ENCODE measurements around the gene ACER1.

ACER1 gene

GRCh38 chr19:6276447-6276846, 57.0 kb downstream of the ACER1 start:
- TF ChIP-seq TAF1 (IDR thresholded peaks at IDR 0.05; ENCODE audit: low read depth, low read length) = no peak
- no peak for TF ChIP-seq PAX5 (IDR thresholded peaks at IDR 0.05; ENCODE audit: insufficient read depth, low read length, severe bottlenecking)
- FAIRE-seq (no peak), DNase-seq (ENCODE audit: insufficient read length, low spot score) (no peak)

DNA sequence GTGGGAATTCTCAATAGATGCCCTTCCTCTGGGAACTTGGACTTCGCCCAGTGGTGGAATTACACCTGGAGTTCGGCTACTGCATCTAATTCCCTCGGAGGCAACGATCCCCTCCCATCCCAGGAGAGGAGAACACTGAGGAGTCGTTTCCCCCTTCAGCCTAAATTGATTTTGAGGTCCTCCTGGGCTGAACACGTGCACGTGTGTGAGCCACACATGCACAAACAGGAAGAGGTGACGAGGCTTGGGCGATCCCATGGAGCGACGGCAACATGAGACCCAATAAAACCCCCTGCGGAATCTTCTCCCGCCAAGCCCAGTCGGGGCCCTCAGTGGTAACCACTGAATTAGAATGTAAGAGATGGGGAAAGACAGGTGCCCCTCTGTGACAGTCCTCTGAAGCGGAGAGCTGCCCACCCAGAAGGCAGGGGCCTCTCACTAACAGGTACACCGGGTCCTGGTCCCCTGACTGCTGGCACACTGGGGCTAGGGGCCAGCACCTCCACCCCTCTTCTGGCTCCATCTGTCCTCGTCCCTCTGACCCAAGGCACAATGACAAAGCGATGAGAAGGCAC, 58.2 kb downstream of the ACER1 start:
- no peak for FAIRE-seq
- TF ChIP-seq POLR2A (IDR thresholded peaks at IDR 0.05; ENCODE audit: low read depth, low read length) (no peak), TAF1 (IDR thresholded peaks at IDR 0.05; ENCODE audit: low read depth, low read length) (no peak), POU2F2 (IDR thresholded peaks at IDR 0.05; ENCODE audit: low read depth, low read length) (no peak), PAX5 (IDR thresholded peaks at IDR 0.05; ENCODE audit: insufficient read depth, low read length, severe bottlenecking) (no peak), SPI1 (IDR thresholded peaks at IDR 0.05; ENCODE audit: low read depth, low read length) (no peak), POLR2AphosphoS5 (IDR thresholded peaks at IDR 0.05; ENCODE audit: low read depth, low read length) (no peak)
- DNase-seq (ENCODE audit: insufficient read length, low spot score) = no peak

DNA sequence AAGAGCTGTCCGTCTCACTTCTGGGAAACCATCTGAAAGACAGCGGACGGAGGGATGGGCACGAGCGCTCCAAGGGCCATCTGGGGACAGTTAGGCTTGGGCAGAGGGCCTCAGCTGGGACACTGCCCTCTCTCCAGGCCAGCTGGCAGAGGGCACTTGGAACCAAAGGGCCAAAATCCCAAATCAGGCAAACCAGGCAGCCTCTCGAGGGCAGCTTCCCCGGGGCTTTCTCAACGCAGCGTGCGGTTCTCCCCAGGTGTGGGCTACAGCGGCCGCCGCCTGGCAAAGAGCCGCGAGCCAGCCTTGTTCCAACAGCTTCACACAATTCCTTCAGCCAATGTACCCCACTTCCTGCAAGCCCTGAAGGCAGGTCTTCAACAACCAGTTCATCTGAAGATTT, 58.7 kb downstream of the ACER1 start:
- DNase-seq (ENCODE audit: insufficient read length, low spot score) (no peak), FAIRE-seq (no peak)
- TF ChIP-seq SPI1 (IDR thresholded peaks at IDR 0.05; ENCODE audit: low read depth, low read length) (no peak), POLR2A (IDR thresholded peaks at IDR 0.05; ENCODE audit: low read depth, low read length) (no peak), POU2F2 (IDR thresholded peaks at IDR 0.05; ENCODE audit: low read depth, low read length) (no peak), TAF1 (IDR thresholded peaks at IDR 0.05; ENCODE audit: low read depth, low read length) (no peak)

GRCh38 chr19:6273701-6274601, 59.5 kb downstream of the ACER1 start:
- FAIRE-seq = no peak
- TF ChIP-seq TAF1 (IDR thresholded peaks at IDR 0.05; ENCODE audit: low read depth, low read length) (no peak), POU2F2 (IDR thresholded peaks at IDR 0.05; ENCODE audit: low read depth, low read length) (no peak), PAX5 (IDR thresholded peaks at IDR 0.05; ENCODE audit: insufficient read depth, low read length, severe bottlenecking) (no peak), POLR2A (IDR thresholded peaks at IDR 0.05; ENCODE audit: low read depth, low read length) (no peak), SPI1 (IDR thresholded peaks at IDR 0.05; ENCODE audit: low read depth, low read length) (no peak), POLR2AphosphoS5 (IDR thresholded peaks at IDR 0.05; ENCODE audit: low read depth, low read length) (no peak)
- DNase-seq (ENCODE audit: insufficient read length, low spot score) = no peak

DNA sequence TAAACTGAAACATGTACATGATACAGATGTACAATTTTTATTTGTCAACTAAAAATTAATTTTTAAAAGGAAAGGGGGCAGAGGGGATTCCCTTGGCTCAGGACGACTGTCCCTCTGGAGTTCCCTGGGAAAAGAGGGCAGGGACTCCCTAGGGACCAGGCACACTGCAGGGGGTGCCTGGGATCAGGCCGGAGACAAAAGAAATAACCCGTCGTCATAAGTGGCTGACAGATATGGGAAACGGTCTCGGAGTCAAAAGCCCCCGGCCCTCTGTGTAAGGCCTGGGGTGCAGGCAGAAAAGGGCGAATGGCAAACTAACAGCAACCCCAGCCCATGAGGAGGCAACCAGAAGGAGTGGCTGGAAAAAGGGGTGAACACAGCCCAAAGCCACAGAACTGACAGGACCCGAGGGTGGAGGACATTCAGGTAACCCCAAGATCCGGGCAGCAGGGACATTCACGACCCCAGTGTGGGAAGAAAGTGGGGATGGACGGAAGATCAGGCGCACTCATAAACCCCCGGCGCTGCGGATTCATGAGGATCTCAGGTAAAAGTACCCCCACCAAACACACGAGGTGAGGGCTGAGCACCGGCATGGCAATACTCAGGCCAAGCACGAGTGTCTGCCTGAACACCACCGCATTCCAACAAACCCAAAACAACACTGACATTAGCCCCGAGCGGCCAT, 60.4 kb downstream of the ACER1 start:
- TF ChIP-seq POU2F2 (IDR thresholded peaks at IDR 0.05; ENCODE audit: low read depth, low read length) (no peak), TAF1 (IDR thresholded peaks at IDR 0.05; ENCODE audit: low read depth, low read length) (no peak), PAX5 (IDR thresholded peaks at IDR 0.05; ENCODE audit: insufficient read depth, low read length, severe bottlenecking) (no peak), POLR2AphosphoS5 (IDR thresholded peaks at IDR 0.05; ENCODE audit: low read depth, low read length) (no peak)
- FAIRE-seq (no peak), DNase-seq (ENCODE audit: insufficient read length, low spot score) (no peak)

DNA sequence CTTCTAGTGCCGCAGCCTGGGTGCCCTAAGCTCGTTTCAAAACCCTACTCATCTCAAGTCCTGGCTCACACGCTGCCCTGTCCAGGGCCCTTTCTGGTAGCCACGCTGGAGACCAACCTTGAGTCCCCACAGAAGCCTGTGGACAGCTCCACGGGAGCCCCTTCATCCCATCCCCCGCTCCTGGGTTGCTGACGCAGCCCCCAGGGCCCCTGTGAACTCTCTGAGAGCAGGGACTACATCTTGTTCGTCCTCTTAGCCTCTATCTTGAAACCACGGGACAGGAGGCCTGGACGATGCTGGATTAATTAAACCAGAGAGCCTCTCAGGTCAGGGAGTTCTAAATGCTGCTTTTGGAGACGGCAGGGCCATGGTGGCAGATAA, 61.0 kb downstream of the ACER1 start:
- no peak for DNase-seq (ENCODE audit: insufficient read length, low spot score)
- no peak for FAIRE-seq
- no peak for TF ChIP-seq TAF1 (IDR thresholded peaks at IDR 0.05; ENCODE audit: low read depth, low read length)
- no peak for TF ChIP-seq SPI1 (IDR thresholded peaks at IDR 0.05; ENCODE audit: low read depth, low read length)
- TF ChIP-seq PAX5 (IDR thresholded peaks at IDR 0.05; ENCODE audit: insufficient read depth, low read length, severe bottlenecking) = no peak
- TF ChIP-seq POLR2AphosphoS5 (IDR thresholded peaks at IDR 0.05; ENCODE audit: low read depth, low read length) = no peak
- no peak for TF ChIP-seq POU2F2 (IDR thresholded peaks at IDR 0.05; ENCODE audit: low read depth, low read length)
- TF ChIP-seq POLR2A (IDR thresholded peaks at IDR 0.05; ENCODE audit: low read depth, low read length) = no peak

- no peak for DNase-seq (ENCODE audit: insufficient read length, low spot score)
- TF ChIP-seq PAX5 (IDR thresholded peaks at IDR 0.05; ENCODE audit: insufficient read depth, low read length, severe bottlenecking) (no peak), POLR2AphosphoS5 (IDR thresholded peaks at IDR 0.05; ENCODE audit: low read depth, low read length) (no peak), SPI1 (IDR thresholded peaks at IDR 0.05; ENCODE audit: low read depth, low read length) (no peak), POU2F2 (IDR thresholded peaks at IDR 0.05; ENCODE audit: low read depth, low read length) (no peak), TAF1 (IDR thresholded peaks at IDR 0.05; ENCODE audit: low read depth, low read length) (no peak), POLR2A (IDR thresholded peaks at IDR 0.05; ENCODE audit: low read depth, low read length) (no peak)
- no peak for FAIRE-seq
These were observed 61.5 kb downstream of the ACER1 start for GRCh38 chr19:6271721-6272410.

GRCh38 chr19:6271251-6271650, 62.2 kb downstream of the ACER1 start:
- FAIRE-seq (no peak), DNase-seq (ENCODE audit: insufficient read length, low spot score) (no peak)
- TF ChIP-seq POLR2A (IDR thresholded peaks at IDR 0.05; ENCODE audit: low read depth, low read length) (no peak), TAF1 (IDR thresholded peaks at IDR 0.05; ENCODE audit: low read depth, low read length) (no peak), PAX5 (IDR thresholded peaks at IDR 0.05; ENCODE audit: insufficient read depth, low read length, severe bottlenecking) (no peak), POU2F2 (IDR thresholded peaks at IDR 0.05; ENCODE audit: low read depth, low read length) (no peak), SPI1 (IDR thresholded peaks at IDR 0.05; ENCODE audit: low read depth, low read length) (no peak), POLR2AphosphoS5 (IDR thresholded peaks at IDR 0.05; ENCODE audit: low read depth, low read length) (no peak)

DNA sequence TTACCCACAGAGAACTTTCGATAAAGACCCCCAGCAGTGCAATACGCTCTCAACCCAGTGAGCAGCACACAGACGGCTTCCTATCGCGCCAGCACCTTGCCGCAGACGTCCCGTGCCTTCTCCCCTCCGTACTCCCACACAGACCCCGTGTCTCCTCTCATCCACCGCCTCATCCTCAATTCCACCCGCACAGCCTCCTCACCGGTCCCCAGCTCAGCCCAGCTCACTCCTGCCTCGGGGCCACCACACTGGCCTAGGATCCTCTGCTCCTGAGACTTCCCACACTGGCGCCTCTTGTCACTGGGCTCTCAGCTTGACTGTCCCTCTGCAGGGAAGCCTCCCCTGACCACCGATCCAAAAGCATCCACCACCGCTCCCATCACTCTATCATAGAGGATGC, 62.6 kb downstream of the ACER1 start:
- FAIRE-seq = no peak
- TF ChIP-seq POU2F2 (IDR thresholded peaks at IDR 0.05; ENCODE audit: low read depth, low read length) (no peak), POLR2AphosphoS5 (IDR thresholded peaks at IDR 0.05; ENCODE audit: low read depth, low read length) (no peak), TAF1 (IDR thresholded peaks at IDR 0.05; ENCODE audit: low read depth, low read length) (no peak), POLR2A (IDR thresholded peaks at IDR 0.05; ENCODE audit: low read depth, low read length) (no peak), SPI1 (IDR thresholded peaks at IDR 0.05; ENCODE audit: low read depth, low read length) (no peak)
- DNase-seq (ENCODE audit: insufficient read length, low spot score) = no peak
